Stimulated activated CD8-positive, alpha-beta memory T cell treated with anti-CD3 and anti-CD28 coated beads, Interleukin-12 subunit alpha, Interleukin-12 subunit beta, amount 100 ng/mL, for 24 hours (primary cell): ENCODE results near the gene ATP6V1B1.

Experiments
- DNase-seq: peaks from one replicate; pipeline ENCODE4 v3.0.0-alpha.2; 2020; ENCODE audit errors: extremely low read depth

Gene ATP6V1B1

DNA sequence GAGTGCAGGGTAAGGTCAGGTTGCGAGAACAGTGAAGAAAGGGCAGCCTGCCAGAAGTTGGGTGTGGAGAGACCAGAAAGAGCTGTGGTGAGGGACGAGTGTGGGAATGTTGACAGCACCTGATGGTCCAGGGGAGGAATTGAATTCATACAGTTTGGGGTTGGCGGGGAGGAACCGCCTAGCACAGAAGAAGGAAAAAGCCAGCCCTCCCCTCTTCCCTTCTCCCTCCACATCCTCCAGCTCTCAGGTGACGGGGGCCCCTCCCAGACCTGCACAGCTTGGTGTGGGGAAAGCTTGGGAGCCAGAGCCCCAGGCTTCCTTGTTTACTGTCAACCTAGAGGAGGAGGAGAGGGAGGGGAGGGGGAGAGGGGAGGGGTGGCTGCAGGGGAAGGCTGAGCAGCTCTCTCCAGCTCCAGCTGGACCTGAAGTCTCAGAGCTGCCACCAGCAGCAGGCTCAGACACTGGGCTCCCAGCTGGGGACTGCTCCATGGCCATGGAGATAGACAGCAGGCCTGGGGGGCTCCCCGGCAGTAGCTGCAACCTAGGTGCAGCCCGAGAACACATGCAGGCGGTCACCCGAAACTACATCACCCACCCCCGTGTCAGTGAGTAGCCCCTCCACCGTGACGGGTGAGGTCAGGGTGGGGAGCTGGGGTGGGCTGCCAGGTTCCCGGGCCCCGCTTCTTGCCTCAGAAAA lies at the start of gene ATP6V1B1:
Gene ATP6V1B1, plus strand, starts transcription at position 433 of the 697 bp plus-strand sequence. Its CDS starts 55 bp downstream, at position 488.
- DNase-seq, result no peak

- DNase-seq, result no peak
Measured at GRCh38 chr2:70886541-70886987, 49.1 kb upstream of the ATP6V1B1 start.

- no peak for DNase-seq
Measured at GRCh38 chr2:70887208-70887549, 48.5 kb upstream of the ATP6V1B1 start.

GRCh38 chr2:70887550-70888246 lies 48.0 kb upstream of the ATP6V1B1 start:
- DNase-seq, result no peak

DNA sequence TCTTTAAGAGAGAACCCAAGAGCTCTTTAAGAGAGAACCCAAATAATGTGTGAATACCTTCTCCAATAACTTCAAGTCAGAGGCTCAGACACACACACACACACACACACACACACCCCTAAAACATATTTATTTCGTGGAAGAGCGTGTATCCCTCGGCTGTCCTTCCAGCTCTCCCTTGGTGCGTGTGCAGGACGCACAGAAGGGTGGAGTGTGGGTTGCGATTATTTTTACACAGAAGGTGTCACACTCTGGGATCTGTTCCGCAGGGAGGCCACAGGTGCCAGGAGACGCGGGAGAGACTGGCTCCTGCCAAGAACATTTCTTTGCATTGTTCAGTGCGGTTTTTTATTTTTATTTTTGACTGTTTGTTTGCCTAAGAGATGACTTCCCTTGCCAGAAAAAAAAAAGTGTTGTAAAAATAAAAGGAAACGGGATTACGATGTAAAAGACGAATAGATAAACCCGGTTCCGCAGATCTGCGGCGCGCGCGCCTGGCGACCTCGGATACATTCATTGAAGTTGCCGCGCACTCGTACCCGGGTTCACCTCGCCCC lies 47.3 kb upstream of the ATP6V1B1 start:
- no peak for DNase-seq

DNA sequence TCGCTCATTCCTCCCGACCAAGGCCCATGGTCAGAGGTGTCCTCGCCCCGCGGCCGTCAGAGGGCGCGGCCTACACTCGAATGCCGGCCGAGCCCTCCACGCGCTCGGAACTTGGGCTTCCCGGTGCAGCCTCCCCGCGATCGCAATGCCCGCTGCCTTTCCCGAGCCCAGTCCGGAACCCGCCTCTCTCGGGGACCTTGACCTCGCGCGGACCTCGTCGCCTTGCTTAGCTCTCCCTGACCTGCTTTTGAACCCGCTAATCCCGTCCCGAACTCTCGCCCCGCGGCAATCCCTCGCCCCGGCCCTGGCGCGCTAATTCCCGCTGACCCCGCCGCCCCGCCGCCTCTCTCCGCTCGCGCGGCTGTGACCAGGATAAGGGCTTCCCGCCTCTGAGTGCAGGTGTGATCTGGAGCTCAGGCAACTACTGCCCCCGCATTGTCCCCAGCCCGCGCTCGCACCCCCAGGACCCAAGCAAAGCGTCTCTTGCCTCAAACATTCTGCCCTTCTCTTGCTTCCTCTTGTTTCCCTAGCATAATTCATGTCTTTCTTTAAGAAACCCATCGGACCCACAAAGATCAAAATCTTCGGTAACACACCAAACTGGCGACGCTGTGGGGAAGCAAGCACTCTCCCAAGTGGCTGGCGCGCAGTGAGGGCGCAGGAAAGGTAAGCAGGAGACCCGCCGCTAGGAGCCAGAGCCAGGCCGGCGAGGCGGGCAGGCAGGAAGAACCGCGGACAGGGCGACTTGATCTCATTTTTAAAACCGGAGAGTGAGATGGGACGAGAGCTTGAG lies 46.6 kb upstream of the ATP6V1B1 start:
- DNase-seq, result no peak

DNA sequence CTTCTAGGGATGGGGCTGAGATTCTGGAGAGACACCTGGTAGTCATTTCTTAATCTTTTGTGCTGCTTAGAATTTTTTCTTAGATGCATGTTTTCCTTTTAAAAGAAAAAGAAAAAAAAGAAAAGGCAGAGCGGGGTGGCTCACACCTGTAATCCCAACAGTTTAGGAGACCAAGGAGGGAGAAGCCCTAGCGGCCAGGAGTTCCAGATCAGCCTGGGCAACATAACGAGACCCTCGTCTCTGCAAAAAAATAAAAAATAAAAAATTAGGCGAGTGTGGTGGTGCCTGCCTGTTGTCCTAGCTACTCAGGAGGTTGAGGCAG lies 46.0 kb upstream of the ATP6V1B1 start:
- DNase-seq, result no peak

GRCh38 chr2:70890469-70891065 lies 45.1 kb upstream of the ATP6V1B1 start:
- no peak for DNase-seq

DNA sequence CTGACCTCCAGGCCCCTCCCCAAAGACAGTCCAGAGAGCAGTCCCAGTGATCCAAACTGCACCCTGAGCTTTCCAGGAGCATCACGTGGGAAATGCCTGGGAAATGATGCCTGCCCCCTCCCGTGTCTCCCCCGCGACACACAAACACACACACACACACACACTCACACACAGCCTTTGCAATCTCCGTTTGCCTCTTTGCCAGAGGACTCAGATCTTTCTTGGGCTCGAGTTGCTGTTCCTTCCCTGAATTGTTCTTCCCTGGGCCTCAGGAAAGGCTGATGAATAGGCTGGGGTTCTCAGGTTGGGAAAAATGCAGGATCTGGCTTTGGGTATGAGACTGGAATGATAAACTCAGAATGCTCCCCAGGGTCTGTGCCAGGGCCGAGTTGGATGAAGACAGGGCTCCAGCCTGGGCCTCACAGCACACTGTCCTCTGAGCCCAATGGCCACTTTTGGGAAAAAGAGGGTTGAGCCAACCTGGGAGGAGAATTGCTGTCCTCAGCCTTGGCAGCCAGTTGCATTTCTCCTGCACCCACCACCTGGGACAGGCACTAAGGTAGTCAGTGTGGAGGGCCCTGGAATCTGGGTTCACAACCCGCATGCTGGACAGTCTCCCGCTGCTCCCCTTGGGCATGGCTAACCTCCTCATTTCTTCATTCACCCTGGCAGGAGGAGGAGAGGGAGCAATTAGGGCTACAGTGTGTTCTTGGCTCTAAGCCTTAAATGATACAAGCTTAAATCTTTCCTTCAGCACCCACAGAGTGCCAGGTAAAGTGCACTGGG lies 43.9 kb upstream of the ATP6V1B1 start:
- DNase-seq, result no peak

GRCh38 chr2:70892750-70893149 lies 43.0 kb upstream of the ATP6V1B1 start:
- DNase-seq, result no peak

- DNase-seq, result no peak
Measured at GRCh38 chr2:70893186-70893585, 42.5 kb upstream of the ATP6V1B1 start.

DNA sequence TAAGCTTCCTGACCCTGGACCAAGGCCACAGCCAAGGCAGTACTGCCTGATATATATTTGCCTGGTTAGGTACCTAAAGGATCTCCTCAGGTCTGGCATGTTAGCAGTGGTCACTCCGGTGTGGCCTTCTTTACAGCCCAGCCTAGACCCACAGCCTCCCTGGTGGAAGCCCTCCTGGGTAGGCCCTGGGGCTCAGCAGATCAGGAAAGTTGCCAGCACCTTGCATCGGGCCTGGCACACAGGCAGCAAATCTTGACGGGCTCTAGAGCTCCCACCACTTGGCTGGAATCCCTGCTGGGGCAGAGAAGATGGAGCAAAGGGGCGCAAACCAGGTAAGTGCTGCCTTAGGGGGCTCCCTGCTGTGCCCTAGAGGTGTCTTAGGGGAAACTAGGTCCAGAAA lies 40.9 kb upstream of the ATP6V1B1 start:
- no peak for DNase-seq

DNA sequence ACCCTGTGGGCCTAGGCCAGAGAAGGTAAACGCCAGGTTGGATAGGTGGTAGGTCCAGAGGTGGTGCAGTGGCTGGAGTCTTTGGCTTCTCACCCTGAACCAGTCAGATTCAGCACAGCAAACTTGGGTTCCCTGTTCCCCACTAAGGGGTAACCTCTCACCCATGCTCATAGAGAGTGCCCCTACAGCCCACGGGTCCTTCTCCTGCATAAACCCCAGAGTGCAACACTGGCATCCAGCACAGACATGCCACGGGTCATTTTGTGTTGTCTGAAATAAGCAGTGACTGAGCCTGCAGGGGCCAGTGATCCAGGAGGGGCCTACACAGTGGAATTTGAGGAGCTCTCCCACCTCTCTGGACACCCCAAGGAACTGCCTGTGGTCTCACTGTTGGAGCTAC lies 40.5 kb upstream of the ATP6V1B1 start:
- no peak for DNase-seq

- no peak for DNase-seq
Measured at GRCh38 chr2:70895998-70896764, 39.5 kb upstream of the ATP6V1B1 start.

DNA sequence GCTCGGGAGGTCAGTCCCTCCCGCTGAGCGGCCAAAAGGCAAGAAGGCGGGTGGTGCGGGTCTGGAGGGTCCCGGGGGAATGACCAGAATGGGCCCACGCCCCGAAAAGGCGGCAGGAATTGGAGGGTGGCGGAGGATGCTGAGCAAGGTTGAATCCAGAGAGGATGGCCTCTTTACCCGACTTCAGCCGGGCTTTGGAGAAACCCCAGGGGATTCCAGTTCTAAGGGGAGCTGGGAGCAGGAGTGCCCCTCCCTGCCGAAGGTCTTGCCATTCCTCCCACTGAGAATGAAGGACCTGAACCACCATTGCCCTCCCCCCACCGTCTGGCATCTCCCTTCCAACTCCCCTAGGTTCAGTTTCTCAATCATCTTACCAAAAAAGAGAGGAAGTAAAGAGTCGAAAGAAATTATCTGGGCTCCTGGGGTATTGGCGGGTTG lies 38.9 kb upstream of the ATP6V1B1 start:
- no peak for DNase-seq

GRCh38 chr2:70897203-70897976 lies 38.3 kb upstream of the ATP6V1B1 start:
- DNase-seq, result no peak

GRCh38 chr2:70897977-70898226 lies 37.8 kb upstream of the ATP6V1B1 start:
- DNase-seq, result no peak

DNA sequence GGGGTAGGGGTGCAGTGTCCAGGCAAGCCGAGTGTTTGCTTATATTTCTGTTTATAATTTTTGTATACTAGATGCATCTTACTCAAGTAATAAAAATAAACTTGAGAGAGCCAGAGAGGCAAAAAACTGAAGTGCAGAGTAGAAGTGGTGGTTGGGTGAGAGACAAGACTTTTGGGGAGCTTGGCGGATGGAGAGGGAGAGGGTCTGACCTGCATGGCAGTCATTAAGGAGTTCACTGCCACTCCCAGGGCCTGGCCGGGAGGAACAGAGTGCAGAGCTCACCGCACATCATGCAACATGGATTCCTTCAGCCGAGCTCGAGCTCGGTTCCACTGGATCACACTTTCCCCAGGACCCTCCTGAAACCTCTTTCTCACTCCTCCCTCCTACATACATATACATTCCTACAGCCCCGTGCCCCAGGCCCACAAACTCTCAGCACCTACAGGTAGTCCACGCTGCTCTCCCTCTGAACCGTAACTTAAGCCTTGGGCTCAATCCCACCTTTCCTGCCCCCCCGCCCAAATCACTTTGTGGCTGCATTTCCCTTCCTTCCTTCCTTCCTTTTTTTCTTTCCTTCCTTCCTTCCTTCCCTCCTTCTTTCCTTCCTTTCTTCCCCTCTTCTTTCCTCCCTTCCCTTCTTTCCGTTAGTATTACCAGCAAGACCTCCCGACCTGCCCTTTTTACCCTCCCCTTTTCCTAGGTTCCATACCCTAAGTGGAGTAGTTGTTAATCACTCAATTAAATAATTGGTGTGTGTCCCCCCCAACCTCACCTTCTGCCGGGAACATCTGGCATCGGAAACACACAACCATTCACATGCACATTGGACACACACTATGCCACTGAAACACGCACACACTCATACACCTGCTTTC lies 37.1 kb upstream of the ATP6V1B1 start:
- DNase-seq, result no peak
